Measurements from ENCODE around the gene ZNF205.

GRCh38 chr16:3141781-3142311, 29.5 kb downstream of the ZNF205 start:
- TF ChIP-seq CTCF (IDR thresholded peaks at IDR 0.05 in 2 of 3, conservative IDR thresholded peaks at IDR 0.05 in 1 of 3; ENCODE audit: borderline replicate concordance in 1 of 3, insufficient read depth in 1 of 3, low read depth in 2 of 3, low read length in 2 of 3) (no peak), EZH2 (IDR thresholded peaks at IDR 0.05) (no peak), ZNF274 (IDR thresholded peaks at IDR 0.05; ENCODE audit: low read depth, low read length) (no peak), POLR2A (IDR thresholded peaks at IDR 0.05; ENCODE audit: borderline replicate concordance, extremely low read depth, insufficient read depth, insufficient read length) (no peak), EZH2phosphoT487 (IDR thresholded peaks at IDR 0.05; ENCODE audit: borderline replicate concordance) (no peak), MAX (IDR thresholded peaks at IDR 0.05) (no peak), POLR2AphosphoS5 (IDR thresholded peaks at IDR 0.05; ENCODE audit: low read depth, low read length) (no peak), CEBPB (IDR thresholded peaks at IDR 0.05; ENCODE audit: low read depth) (no peak), ZBTB33 (IDR thresholded peaks at IDR 0.05; ENCODE audit: extremely low read depth, insufficient replicate concordance, low read length) (no peak), SRF (IDR thresholded peaks at IDR 0.05; ENCODE audit: low read depth) (no peak), TCF7L2 (IDR thresholded peaks at IDR 0.05; ENCODE audit: borderline replicate concordance, extremely low read depth, insufficient read depth, insufficient read length) (no peak)
